ENCODE data around the gene JPT2.

DNA sequence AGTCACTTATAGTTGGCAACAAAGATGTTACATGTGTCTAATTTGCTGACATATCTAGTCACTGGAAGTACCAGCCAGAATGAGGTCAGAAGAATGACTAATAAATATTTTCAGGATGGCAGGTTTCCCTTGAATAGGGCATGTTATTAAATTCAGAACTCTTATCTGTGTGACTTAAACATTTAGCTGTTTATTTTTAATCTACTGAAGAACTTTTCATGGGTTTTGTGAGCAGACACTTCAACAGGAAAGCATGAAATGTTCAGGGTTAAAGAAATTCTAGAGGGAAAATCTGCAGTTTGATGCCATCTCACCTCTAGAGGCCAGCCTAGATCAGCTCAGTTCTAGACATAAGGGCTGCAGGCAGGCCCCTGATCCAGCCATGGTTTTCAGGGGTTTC lies 13.2 kb downstream of the JPT2 start:
- TF ChIP-seq, protein P1, sequence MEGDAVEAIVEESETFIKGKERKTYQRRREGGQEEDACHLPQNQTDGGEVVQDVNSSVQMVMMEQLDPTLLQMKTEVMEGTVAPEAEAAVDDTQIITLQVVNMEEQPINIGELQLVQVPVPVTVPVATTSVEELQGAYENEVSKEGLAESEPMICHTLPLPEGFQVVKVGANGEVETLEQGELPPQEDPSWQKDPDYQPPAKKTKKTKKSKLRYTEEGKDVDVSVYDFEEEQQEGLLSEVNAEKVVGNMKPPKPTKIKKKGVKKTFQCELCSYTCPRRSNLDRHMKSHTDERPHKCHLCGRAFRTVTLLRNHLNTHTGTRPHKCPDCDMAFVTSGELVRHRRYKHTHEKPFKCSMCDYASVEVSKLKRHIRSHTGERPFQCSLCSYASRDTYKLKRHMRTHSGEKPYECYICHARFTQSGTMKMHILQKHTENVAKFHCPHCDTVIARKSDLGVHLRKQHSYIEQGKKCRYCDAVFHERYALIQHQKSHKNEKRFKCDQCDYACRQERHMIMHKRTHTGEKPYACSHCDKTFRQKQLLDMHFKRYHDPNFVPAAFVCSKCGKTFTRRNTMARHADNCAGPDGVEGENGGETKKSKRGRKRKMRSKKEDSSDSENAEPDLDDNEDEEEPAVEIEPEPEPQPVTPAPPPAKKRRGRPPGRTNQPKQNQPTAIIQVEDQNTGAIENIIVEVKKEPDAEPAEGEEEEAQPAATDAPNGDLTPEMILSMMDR (IDR thresholded peaks at IDR 0.05), result no peak
- no peak for TF ChIP-seq POLR2A (IDR thresholded peaks at IDR 0.05)
- TF ChIP-seq POLR2AphosphoS5 (IDR thresholded peaks at IDR 0.05), result no peak
- TF ChIP-seq EP300 (IDR thresholded peaks at IDR 0.05; ENCODE audit: low read depth), result no peak
